GM13976 (cell line): ENCODE measurements around the gene UGT1A7.

Experiments
- DNase-seq: peaks from one replicate; pipeline ENCODE4 v3.0.0; 2012; ENCODE audit warnings: low spot score
- CTCF ChIP-seq: IDR thresholded peaks from 2 replicates; pipeline ENCODE4 v1.5.1; 2012; ENCODE audit warnings: borderline replicate concordance, mild to moderate bottlenecking; ENCODE audit not compliant: insufficient read depth; ENCODE audit errors: extremely low read depth, missing control alignments, control extremely low read depth
- in situ Hi-C: fragments of 300-500 bp; cut with MboI; formaldehyde crosslinking; loops from one replicate; pipeline ENCODE4 v1.12.0; 2022; ENCODE audit warnings: low sequenced_read_pairs, mixed read lengths, inconsistent platforms; ENCODE audit not compliant: unreplicated experiment

Gene UGT1A7

GRCh38 chr2:233816771-233817170, 135.1 kb downstream of the UGT1A7 start:
- in situ Hi-C loops, result no loop called here
- DNase-seq, result no peak
- no peak for TF ChIP-seq CTCF

DNA sequence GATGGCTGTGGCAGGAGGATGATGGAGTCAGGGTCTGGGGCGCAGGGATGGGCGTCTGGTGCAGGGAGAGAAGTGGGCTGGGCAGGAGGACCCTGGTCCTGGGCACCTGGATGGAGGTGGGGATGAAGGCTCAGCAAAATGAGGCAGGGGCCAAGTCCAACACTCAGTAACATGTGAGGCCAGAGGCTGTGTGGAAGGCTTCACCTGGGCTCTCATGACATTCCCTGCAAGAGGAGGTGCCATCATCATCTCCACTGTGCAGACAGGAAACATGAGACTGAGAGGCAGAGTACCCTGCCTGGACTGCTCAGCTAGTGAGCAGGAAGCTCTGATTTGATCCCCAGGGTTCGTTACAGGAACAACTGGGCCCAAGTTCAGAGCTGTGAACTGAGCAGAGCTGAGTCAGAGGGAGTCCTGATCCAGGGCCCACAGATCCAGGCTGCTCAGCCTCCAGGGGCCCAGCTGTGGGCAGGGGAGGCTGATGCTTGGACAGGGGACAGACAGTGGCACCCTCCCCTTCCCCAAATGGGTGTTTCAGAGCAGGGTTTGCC, 135.7 kb downstream of the UGT1A7 start:
- in situ Hi-C loops, result no loop called here
- DNase-seq, result no peak
- TF ChIP-seq CTCF, result no peak

DNA sequence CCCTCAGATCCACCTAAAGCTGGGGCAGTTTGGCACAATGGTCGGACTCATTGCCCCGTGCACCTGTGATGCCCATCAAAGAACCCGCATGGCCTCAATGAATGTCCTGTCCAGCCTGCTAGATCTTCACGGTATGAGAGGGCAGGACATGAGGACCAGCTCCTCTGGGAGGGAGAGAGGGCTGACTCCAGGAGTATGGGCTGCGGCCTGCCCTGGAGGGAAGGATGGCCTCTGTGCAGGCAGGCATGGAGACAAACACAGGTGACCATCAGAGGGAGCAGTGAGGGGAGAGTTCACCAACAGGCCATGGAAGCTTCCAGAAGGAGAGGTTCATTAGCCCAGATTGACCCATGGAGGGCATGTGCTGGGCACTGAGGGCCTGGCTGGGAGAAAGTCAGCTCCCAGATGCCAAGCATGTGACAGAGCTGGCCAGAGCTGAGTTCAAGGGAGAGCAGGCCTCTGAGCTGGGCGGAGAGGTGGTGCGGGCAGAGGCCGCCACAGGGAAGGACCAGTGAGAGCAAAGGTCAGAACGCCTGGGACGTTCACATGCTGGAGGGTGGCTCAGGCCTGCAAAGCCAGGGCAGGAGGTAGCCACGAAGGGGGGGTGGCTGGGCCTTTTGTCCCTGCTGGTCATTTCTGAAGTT, 136.4 kb downstream of the UGT1A7 start:
- in situ Hi-C loops, result no loop called here
- DNase-seq, result no peak
- TF ChIP-seq CTCF, result no peak

DNA sequence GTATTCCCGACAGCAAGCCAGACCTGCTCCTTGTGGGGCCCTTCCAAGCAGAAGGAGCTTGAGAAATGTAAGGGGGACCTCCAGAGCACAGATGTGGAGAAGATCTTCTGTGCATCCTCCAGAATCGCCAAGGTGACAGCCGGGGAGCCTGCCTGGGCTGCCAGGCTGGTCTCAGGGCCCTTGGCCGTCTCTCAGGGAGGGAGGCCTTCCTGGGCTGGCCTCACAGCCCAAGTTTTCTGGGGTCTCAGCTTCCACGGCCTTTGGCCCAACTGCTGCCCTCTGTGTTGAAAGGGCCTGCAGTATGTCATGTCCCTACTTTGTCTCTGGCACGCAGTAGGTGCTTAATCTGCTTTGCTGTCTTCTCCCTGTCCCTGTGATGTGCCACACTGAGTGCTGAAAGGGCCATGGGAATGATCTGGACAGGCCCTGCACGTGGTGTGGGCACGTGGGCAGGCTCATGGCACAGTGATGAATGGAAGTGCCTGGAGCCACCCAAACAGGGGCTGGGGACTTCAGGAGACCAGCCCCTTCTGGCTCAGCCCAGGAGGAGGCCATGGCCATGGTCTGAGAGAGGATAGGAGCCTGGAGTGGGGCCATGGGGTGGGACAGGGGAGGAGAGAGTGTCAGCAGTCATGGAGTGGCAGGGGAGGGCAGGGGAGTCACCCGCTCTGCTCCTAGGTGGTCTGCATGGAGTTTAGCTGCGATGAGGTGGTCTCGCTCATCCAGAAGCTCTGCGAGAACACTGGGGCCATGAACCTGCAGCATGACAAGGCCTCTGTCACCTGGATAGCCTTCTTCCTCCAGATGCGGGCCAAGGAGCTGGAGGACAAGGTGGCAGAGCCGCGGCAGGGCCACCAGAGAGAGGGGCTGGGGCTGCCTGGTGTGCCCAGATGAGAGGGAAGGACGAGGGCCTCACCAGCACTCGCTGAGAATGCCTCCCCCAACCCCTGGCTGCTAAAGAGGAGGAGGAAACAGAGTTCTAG, 137.2 kb downstream of the UGT1A7 start:
- no peak for DNase-seq
- no peak for TF ChIP-seq CTCF
- in situ Hi-C loops, result no loop called here

DNA sequence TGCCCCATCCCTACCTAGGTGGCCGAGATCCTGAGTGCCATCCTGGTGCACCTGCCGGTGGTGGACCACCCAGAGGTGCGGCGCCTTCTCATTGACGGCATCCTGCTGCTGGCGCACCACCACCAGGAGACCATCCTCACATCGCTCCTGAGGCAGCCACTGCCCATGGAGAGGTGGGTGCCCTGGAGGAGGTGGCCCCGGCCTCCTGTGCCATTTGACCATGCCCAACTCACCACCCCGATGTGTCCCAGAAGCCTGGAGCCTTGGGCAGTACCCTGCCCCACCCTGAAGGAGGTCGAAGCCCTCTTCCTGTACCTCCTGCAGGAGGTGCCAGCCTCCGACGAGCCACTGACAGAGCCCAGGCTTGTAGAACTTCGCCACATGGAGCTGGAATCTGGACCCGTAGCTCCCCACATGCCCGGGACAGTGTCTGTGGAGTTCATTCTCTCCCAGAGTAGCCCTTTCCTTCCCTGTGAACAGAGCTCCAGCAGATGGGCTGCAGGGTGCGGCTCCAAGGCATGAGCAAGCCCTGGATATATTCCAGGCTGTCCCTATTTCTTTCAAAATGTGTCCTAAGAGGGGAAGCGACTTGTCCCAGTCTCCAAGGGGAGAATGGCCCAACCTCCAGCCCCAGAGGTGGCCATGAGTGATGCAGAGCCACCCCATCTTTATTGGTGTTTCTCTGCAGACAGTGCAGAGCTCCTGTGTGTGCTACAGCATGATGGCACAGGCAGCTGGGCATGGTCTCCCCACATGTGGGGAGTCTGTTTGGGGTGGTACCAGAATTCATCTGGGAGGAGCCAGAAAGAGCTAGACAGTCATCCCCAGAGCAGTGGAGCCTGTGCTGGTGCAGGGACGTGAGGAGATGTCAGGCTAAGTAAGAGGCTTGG, 138.4 kb downstream of the UGT1A7 start:
- in situ Hi-C loops, result no loop called here
- TF ChIP-seq CTCF, result no peak
- no peak for DNase-seq

- TF ChIP-seq CTCF, result no peak
- in situ Hi-C loops, result no loop called here
- DNase-seq, result no peak
Measured at GRCh38 chr2:233820774-233821105, 139.0 kb downstream of the UGT1A7 start.
